HG03139 (cell line): Measurements from ENCODE around the gene TUBGCP5.

ENCODE experiments used
- ATAC-seq: cut with Tn5 transposase; IDR thresholded peaks from one replicate; pipeline ENCODE4 v1.9.1; 2021; ENCODE audit not compliant: unreplicated experiment

The TUBGCP5 gene

DNA sequence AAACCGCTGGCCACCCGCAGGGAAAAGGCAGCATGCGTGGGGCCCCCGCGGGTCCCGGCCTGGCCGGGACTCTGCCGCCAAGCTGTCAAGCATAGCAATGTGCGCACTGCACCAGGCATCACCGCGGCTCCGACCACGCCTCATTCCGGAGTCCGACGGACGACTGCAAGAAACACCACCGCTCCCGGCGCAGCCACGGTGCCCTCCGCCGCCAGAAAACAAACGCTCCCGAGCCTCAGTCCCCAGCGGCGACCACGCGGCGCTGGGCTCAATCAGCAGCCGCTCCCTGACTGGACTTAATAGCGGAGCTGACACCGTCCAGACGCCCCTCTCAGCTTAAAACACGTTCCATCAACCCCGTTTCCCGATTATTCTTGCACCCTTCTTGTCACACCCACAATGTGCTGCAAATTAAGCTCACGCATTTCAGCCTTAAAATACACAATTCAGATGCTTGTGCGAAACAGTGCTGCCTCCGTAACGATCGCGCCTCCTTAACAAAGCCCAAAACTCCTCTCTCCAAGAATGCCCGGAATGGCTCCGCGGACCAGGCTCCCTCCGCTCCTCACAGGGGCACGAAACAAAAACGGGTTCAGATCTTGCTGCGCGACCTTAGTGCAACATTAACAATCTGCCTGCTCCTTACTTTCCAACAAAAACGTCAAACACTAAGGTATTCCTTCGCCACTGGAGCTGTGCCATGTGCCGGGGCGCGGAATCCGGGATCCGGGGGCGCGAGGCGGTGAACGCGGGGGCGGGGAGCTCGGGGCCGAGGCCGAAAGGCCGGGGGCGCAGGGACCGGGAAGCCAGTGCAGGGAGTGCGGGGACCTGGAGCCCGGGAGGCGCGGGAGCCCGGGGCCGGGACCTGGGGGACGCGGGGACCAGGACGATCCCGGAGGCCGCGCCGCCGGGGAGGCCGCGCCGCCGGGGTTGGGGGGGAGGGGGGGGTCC is 59.9 kb downstream of the TUBGCP5 start:
- ATAC-seq: peak; percentile 45

DNA sequence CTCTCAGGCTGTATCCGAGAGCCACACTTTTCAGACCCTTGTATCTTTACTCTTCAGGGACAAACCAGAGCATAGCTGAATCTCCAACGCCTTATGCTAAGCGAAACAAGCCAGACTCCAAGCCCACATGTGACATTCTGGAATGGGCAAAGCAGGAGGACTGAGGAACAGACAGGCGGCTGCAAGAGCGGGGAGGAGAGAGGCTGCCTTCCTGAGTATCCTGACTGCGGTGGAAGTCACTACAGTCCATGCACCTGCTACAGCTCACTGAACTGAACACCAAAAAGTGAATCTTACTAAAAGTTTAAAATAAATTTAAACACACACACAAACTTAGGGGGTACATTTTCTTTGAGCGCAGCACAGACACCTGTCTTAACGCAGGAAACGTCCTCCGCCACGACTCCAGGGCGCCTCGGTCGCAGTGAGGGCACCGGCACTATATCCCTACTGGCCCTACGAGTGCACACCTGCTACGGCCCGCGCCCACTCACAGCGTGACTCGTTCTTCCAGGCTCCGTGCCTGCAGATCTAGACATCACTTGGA is 60.6 kb downstream of the TUBGCP5 start:
- peak; percentile 42 for ATAC-seq

DNA sequence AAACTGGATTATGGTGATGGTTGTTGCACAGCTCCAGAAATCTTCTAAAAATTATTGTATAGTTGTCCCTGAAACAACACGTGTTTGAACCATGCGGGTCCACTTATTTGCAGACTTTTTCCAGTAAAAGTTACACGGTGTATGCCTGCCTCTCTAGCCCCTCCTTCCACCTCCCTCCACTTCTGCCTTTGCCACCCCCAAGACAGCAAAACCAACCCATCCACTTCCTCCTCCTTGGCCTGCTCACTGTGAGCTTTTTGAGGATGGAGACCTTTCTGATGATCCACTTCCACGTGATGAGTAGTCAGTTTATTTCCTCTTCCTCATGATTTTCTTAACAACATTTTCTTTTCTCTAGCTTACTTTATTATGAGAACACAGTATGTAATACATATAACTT is 64.6 kb downstream of the TUBGCP5 start:
- no peak for ATAC-seq

DNA sequence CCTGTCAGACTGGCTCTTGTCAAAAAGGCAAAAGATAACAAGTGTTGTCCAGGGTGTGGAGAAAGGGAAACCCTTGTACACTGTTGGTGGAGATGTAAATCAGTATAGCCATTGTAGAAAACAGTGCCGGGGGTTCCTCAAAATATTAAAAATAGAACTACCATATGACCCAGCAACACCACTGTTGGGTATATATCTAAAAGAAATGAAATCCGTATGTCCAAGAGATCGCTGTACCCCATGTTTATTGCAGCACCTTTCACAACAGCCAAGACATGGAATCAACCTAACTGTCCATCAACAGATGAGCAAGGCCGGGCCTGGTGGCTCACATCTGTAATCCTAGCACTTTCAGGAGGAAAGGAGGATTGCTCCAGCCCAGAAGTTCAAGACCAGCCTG is 65.4 kb downstream of the TUBGCP5 start:
- no peak for ATAC-seq

DNA sequence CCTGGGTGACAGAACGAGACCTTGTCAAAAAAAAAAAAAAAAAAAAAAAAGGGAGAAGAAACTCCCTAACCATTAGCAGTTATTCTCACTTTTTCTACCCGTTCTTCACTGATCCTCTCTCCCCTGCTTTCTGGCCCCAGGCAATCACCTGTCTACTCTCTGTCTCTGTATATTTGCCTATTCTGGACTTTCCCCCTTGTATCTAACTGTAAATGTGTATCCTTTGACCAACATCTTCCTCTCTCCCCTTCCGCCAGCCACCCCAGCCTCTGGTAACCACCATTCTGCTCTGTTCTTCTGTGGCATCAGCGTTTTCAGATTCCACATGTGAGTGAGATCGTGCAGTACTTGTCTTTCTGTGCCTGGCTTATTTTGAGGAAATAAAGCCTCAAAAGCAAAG is 66.1 kb downstream of the TUBGCP5 start:
- no peak for ATAC-seq

DNA sequence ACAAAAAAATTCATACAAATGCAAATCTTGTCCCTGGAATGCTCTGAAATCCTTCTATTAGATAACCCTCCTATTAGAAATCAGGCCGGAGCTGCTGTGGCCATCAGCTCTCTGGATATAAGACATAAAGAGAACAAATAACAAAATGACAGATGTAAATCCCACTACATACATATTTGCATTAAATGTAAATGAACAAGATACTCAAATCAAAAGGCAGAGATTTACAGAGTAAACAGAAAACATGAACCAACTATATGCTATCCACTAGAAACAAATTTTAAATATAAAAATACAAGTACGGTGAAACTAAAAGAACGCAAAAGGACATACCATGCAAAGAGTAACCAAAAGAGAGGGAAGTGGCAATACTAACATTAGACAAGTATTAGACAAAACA is 69.9 kb downstream of the TUBGCP5 start:
- no peak for ATAC-seq

DNA sequence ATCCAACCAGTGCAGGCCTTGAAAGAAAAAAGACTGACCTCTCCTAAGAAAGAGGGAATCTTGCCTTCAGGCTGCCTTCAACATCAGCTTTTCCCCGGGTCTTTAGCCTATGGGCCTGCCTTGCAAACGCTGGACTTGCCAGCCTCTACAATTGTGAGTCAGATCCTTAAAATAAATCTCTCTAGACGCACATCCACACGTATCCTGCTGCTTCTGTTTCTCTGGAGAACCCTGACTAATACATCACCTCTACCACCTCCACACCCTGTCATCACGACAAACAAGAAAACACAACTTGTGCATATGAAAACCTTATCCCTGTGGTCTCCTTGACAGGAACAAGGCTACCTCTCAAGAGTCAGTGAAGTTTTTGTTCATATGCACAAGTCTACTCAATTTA is 71.0 kb downstream of the TUBGCP5 start:
- ATAC-seq: no peak

DNA sequence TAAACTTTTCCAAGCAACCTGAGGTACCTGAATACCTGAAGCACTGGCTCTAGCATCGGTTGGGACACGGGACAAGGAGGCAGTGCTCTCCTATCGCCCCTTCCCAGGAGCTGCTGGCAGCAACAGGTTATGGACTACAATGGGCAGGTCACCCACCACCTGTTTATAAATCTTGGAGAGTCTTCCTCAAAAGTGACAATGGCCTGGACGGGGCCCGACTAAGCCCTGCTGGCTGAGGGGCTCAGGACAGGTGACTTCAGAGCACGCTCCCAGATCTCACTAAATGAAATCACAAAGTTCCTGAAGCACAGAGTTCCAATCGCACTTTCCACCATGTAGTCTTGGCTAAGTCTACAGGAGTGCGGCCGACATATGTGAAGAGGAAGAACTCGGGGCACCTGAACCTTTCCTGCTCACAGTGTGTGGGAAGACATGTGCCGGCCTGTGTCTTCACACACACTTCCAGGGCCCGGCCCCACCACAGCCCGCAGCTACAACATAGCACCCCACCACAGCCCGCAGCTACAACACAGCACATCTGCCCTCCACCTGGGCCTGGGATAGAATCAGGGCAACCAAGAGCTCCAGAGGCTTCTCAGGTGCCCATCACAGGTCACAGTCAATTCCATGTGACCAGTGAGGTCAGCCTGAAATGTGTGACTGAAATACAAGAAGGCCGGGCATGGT is 72.1 kb downstream of the TUBGCP5 start:
- no peak for ATAC-seq

DNA sequence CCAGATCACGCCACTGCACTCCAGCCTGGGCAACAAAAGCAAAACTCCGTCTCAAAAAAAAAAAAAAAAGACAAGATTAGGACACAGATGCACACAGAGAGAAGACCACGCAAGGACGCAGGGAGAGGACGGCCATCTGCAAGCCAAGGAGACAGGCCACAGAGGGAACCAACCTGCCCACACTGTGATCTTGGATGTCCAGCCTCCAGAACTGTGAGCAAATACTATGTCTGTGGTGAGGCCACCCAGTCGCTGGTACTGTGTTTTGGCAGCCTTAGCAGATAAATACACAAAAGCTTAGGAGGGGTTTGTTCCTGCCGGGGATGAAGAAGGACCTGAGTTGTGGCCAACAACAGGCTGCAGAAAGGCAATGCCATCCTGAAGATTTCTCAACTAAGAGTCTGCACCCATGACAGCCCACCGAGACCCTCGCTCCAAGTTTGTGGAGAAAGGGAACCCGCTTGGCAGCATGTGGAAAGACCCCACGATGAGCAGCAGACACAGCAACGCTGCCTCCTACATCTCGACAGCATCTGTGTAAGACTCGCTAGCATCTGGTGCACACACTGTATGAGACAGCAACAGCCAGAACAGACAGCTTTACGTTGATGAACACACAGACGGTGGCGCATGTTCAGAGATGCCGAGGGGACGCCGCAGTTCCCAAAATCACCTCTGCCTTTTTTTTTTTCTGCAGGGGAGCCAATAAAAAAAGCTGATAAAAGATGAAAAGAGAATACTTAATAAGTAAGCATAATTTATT is 72.9 kb downstream of the TUBGCP5 start:
- ATAC-seq: no peak

DNA sequence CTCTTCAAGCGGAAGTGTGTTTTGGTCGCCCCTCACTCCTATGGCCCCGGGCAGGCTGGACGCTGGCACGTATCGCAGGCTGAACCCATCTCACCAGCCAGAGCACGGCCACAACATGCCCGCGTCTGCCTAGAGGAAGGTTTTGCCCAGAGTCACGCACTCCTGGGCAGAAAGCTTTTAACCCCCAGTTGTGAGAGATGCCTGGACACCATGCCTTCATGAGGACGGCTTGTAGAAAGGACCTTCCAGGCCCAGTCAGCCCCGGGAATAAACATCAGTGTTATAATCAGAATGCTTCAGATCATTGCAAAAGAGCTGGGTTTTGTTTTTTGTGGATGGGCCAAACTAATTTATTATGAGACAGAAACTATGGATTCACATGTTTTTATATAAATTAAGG is 75.7 kb downstream of the TUBGCP5 start:
- ATAC-seq: no peak

DNA sequence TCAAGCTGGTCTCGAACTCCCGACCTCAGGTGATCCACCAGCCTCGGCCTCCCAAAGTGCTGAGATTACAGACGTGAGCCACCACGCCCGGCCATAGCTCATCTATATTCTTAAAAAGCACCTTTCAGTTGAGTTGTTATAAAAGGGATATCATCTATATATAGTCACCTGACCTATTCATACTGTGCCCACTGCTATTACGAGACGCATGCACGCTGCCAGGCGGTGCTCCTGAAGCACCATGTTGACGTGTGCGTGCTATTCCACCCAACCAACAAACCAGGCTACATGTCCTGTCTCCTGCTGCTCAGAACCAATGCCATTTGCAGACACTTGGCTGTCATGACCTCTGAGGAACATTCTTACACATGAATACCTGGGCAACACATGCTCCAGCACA is 76.8 kb downstream of the TUBGCP5 start:
- ATAC-seq: no peak

DNA sequence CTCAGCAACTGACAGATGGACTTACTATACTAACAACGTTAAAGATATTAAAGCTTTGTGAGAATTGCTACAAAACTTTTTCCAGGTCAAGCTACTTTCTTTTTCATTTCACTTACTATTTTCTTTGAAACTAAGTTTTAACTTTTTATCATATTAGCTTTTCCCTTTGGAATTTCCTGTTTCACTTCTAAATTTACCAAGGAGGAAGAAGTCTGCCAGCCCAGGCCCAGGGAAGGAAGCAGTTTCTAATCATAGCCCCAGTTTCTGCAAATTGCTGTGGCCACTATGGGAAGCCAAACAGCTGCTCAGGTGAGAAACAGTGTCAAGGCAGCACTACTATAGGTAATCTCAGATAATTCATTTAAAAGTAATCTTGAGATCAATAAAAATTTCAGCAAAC is 77.6 kb downstream of the TUBGCP5 start:
- ATAC-seq: no peak

DNA sequence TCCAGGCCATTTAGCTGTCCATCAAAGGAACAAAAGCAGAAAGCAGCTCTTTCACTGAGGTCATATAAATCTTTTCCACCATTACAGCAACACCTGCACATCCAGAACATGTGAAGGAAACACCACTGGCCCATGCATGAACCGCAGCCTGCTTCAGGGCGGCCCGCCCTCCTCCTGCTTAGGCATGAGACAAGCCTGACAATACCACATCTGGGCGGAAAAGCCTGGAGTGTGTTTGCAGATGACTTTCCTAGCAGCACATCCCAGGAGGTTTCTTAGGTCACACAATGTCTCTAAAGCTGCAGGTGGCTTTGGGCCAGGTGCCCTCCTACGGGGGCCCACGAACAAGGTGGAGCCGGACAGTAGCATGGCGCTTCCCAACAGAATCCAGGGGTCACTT is 78.8 kb downstream of the TUBGCP5 start:
- no peak for ATAC-seq

DNA sequence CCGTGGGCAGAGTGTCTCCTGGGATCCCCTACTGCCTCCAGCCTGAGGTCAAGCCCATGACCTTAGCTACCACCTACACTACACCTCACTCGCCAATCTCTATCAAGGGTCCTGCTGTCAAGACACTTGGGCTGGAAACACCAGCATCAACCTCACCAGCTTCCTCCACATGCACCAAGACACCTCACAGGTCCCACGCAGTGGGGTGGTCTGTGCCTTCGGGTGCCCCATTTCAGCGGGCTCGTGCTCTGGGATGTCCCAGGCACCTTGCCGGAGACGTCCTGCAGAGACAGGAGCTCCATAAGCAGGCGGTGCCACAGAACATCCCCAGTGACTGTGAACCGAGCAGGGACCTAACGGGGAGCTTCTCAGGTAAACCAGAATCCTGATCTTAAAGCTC is 79.2 kb downstream of the TUBGCP5 start:
- ATAC-seq: no peak

DNA sequence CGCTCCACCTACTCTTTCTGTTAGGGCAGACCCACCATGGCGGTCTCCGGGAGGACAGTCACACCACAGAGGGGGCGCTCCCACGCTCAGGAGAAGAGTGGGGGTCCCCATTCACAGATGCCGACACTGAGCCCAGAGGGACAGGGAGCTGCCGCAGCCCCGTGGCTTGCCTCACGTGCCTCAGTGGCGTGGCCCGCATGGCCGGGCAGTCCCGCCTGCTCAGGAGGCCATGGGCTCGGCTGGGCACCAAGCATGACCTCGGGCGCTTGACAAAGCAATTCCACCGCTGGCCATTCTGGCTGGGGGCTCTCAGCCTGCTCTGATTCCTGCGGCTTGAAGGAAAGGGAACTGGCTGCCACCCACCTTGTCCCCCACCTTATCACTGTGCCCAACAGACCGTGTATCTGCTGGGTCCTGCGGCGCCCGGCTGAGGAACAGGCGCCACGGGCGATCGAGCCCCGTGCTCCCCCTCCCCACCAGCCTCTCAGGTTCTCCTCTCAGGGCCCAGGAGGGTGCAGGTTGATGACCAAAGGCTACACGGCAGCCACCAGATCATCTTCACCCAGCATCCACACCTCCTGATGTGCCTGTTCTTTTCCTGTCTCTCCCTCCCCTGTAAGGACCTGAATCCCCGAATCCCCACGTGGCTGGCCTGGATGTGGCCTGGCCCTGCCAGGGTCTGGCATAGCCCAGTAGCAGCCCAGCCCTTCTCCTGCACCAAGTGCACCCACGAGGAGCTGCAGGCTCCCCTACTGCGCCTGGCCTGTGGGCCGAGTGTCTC is 79.9 kb downstream of the TUBGCP5 start:
- ATAC-seq: no peak

DNA sequence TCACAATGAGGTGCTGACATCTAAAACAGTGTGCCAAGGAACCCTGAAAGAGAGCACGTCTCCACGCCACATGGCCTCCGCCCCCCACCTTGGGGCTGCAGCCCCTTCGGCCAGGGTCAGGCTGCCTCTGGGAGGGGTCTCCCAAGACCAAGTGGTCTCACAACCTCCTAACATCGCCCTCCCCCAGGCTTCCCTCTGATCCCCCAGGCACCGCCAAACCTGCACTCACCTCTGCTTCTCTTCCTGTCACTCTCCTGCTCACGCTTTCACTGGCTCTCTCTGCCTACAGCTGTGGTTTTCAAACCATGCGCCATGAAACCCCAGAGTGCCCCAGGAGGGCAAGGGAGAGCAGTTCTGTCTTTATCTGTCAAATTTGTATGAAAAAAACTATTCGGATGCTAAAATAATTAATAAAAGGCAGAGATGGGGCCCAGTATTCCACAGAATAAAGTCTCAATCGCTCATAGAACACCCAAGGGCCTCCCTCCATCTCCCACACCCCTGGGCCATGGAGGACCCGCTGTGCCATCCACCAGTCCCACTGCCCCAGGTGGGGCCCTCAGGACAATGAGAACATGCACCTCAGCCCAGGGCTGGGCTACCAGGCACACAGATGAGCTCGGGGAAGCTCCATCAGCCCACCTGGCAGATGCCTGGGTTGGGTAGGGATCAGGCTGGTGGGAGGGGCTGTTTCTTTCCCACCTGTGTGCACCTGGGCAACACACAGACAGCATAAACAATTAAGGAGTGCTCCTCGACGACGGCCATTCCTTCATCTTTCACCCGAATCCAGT is 80.7 kb downstream of the TUBGCP5 start:
- ATAC-seq: no peak

DNA sequence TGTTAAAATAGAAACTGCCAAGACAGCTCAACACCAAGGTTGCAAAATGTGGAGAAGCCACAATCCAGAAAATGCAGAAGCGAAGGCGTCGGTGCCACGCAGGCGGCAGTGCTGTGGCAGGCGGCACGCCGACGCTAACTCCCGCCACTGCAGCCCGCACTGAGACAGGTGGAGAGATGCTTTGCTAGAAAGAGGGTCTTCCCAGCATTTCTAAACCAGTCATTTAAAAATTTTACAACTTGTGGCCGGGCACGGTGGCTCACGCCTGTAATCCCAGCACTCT is 82.5 kb downstream of the TUBGCP5 start:
- ATAC-seq: no peak

DNA sequence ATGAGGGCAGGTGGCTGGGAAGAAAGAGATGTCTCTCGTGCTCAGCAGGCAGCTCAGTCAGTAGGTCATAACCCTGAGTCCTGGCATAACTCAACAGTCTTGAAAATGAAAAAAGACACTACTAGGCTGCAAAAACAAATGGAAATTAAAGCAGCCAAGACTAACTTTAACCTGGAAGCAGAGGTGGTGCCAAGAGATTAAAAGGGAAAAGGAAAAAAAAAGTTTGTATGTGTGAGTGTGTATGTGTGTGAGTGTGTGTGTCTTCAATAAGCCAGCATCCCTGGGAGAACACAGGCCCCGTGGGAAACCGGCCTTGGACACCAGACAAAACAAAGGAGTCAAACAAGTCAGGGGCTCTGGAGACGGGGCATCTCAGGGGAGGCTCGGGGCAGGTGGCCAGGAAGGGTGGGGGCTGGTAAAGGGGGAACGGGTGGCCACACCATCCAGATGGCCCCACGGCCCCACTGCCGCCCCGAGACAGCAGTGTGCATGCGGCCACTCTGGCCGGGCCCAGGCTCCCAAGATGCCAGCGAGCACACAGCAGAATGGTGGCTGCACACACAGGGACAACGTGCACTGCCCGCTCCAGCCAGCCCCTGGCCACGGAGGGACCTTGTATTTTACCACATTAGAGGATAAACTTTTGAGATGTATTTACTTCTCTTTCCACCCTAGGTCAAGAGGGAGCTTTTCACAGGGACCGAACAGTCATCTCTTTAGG is 83.0 kb downstream of the TUBGCP5 start:
- no peak for ATAC-seq

DNA sequence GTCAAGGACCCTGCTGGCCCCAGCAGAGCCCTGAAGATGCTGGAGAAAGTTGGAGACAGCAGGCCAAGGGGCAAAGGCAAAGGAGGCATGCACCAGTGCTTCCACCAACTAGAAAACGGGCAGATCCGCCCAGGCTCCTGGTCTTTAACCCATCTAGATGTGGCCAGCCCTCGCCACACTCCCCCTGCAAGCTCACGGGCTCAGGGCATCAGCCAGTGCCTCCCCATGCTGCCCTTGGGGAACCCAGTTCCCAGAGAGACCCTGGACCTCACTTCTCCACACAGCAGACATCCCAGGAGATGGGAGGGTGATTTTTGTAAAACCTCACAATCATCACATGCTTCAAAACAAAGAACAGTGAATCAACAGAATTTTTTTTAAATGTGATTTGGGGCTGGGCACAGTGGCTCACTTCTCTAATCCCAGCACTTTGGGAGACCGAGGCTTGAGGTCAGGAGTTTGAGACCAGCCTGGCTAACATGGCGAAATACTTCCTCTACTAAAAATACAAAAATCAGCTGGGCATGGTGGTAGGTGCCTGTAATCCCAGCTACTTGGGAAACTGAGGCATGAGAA is 83.7 kb downstream of the TUBGCP5 start:
- ATAC-seq: no peak
